ENCODE data around the gene RASL12.
"Not testable (repeated sequence)": the region's sequence is repeated elsewhere in the genome, so short reads cannot be mapped to it uniquely, and the experiment has no call there.

RASL12 gene

GRCh38 chr15:65067645-65068402, at the start of gene RASL12:
Gene RASL12, minus strand, starts transcription at chr15:65067991. Its CDS starts 156 bp downstream, at chr15:65067835.
- DNase-seq (ENCODE audit: low read depth) = no peak

- no peak for DNase-seq (ENCODE audit: low read depth)
Measured at GRCh38 chr15:65115542-65115941, 47.8 kb upstream of the RASL12 start.

GRCh38 chr15:65115086-65115485, 47.3 kb upstream of the RASL12 start, which contains the start of gene UBAP1L:
Gene UBAP1L, minus strand, starts transcription at chr15:65115200. Its CDS starts 8,985 bp downstream, at chr15:65106215.
- no peak for DNase-seq (ENCODE audit: low read depth)

DNA sequence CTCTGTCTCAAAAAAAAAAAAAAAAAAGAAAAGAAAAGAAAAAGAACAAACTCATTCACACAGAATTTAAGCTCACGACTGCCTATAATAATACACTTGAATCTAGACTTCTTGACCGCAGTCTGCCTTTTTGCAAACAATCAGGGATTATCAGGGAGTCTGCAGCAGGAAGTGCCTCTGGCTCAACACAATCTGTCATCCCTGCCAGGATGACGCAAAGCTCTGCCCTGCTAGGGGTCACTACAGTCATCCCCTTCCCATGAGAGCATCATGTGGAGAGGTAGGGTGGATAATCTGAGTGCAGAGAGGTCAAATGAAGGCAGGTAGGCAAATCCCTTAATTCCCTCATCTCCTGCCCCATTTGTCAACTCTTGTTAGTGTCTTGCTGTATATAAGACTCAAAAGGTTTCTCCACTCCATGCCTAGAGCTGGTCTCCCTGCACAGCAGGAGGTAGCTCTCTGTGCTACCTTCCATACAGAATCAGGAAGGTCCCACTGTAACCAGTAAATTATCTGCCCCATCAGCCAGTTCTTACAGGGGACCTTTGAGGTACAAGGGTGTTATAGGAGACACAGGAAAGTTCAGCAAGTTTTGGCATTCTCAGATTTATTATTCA, 43.0 kb upstream of the RASL12 start:
- no peak for DNase-seq (ENCODE audit: low read depth)

DNA sequence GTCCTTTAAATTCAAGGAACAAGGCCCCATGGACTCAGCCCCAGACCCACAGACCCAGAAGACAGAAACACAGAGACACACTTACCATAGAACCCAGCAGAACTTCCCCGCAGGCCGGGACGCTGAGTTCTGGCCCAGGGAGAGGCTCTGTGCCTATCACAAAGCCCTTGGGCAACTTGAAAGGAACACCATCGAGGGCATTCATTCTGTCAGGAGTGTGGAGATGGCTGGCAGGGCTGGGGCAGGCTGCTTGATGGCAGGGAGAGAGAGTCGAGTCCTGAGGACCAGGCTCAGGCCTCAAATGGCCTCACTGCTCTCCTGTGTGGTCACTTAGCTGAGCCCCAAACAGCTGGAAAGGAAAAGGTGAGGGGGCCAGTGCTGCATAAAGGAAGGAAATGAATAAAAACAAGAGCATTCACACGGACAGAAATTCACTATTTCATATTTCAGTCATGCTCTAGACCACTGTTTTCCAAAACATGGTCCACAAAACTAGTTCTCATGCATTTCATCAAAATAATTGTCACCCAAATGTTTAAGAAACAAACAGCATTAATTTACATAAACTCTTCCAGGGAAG, 38.3 kb upstream of the RASL12 start:
- no peak for DNase-seq (ENCODE audit: low read depth)

DNA sequence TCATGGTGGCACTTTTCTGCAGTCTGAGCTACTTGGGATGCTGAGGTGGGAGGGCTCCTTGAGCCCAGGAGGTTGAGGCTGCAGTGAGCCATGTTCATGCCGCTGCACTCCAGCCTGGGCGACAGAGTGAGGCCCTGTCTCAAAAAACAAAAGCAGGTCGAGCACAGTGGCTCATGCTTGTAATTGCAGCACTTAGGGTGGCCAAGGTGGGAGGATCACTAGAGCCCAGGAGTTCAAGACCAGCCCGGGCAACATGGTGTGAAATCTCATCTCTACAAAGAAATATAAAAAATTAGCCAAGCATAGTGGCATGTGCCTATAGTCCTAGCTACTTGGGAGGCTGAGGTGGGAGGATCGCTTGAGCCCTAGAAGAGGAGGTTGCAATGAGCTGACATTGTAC, 37.2 kb upstream of the RASL12 start:
- no peak for DNase-seq (ENCODE audit: low read depth)

DNA sequence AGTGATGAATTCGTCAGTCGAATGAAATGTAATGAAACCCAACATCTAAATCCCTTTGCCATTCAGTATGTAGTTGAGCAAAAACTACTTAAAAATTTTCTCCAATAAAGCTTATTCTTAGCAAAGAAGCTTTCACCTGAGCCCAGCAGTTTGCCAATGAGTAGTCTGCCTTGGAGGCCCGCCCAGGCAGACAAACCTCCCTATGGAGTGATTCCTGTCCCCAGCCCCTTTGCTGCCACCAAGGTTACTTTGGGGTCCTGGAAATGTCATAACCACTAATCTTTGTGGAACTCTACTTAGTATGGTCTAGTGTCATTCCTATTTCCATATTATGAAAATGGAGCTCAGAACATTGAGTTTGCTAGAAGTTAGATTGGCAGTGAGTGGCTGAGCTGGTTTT, 35.1 kb upstream of the RASL12 start:
- no peak for DNase-seq (ENCODE audit: low read depth)

DNA sequence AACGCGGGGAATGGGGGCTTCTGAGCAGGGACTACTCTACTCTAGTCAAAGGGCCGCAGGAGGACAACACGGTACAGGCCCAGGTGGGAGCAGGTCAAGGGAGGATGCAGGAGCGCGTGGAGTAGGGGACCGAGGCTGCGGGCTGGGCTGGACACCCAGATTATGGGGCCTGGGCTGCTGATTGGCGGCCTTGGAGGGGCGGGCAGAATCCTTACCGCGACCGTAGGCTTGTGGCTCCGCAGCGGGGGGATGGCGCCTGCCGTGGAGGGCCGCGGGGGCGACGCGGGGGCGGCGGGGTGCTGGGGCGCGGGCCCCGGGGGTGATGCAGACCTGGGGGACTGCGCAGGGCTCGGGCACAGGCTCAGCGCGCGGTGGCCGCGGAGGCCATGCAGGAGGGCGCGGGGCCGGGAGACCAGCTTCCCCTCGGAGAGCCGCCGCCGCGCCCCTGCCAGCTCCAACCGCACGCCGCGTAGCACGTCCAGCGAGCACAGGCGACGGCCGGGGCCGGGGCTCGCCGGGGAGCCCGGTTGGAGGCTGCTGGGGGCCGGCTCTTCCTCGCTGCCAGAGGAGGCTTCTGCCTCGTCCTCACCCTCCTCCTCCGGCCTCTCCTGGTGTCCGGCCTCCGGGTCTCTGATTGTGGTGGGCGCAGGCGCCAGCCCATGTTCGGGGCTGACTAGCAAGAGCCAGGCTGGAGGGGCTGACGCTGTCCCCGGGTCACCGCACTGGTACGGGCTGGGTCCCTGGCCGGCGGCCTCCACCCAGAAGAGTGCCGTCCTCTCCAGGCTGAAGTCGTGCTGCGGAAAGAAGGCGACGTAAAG, 34.3 kb upstream of the RASL12 start:
- DNase-seq (ENCODE audit: low read depth) = no peak

DNA sequence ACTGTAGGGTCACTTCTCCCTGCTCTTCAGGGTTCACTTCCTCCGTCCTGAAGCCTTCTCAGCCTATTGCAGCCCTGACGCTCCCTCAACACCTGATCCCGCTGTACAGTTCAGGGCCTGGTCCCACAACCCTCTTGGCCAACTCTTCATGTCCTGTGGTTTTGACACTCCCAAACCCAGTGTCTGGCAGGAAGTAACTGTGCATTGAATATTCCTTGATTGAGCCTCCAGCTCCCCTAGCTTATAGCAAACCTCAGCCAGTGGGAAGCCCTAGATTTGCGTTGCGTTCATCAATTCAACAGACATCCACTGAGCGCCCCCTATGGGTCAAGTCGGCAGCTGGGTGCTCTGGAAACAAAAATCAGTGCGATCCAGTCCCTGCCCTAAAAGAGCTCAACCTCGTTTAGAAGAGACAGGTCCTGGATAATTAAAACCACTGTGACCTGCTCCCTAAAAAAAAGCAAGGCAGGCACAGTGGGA, 33.7 kb upstream of the RASL12 start:
- DNase-seq (ENCODE audit: low read depth) = peak; percentile 9

DNA sequence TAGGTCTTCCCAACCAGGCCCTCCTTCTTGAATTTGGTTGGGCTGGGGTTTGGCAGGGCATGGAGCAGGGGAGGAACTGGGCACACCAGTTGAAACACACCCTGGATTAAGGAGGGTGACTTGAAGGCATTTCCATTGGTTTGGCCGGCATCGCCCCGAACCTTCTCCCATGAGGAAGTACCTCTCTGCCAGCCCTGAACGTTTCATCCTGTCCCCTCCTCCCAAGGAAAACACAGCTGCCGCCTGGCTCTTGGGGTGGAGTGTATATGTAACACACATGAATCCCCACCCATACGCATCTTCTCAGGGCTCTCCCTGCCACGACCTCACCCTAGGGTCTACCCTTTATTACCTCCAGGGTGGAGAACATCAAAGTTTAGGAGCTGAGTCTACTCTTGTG, 32.7 kb upstream of the RASL12 start:
- DNase-seq (ENCODE audit: low read depth) = no peak

DNA sequence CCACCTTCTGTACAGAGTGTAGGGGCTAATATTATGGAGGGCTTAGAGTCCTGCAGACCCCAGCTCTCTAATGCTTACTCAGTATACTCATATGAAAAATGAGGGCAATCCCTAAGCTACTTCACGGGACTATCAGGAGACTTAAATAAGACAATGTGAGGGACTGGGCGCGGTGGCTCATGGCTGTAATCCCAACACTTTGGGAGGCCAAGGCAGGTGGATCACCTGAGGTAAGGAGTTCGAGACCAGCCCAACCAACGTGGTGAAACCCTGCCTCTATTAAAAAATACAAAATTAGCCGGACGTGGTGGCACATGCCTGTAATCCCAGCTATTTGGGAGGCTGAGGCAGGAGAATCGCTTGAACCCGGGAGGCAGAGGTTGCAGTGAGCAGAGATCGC, 32.0 kb upstream of the RASL12 start:
- DNase-seq (ENCODE audit: low read depth) = not testable (repeated sequence)

DNA sequence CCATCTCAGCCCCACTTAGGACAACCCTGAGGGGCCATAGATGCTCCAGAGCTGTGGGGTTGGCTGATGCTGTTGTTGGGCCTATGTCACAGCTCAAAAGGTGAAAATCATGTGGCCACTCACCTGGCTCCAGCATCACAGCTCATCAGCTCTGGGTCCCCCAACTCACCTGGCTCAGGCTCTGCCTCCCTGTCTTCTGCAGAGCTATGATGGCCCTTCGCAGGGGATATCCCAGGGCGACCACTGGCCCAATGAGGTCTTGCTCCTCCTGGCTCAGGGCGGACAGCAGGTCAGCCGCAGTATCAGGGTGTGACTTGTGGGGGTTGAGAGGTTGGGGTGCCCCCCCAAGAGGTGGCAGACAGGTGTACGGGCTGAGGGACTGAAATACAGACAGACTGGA, 31.5 kb upstream of the RASL12 start:
- DNase-seq (ENCODE audit: low read depth) = no peak

DNA sequence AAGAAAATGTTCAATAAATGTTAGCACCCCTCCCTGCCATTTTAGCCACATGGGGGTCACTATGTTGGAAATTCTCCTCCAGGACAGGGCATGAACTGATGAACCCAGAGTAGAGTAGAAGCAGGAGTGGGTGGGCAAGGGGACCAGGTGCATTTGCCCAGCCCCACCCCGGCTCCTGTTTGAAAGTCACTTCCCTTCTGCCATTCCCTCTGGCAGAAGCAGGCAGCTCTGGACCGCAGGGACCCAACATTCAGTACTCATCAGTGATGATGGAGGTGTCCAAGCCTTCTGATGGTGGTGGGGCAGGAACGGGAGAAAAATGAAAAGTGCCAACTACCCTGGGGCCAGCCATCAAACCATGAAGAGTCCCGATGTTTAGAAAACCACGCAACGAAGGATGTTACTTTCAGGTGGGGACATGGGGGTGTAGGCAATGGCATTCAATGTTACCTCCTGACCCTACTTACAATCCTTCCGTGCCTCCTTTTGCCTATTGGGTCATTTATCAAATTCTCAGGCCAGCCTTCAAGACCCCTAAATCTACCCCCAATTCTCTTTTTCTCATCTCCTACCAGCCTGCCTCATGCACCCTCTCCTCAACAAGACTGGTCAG, 30.0 kb upstream of the RASL12 start:
- no peak for DNase-seq (ENCODE audit: low read depth)

DNA sequence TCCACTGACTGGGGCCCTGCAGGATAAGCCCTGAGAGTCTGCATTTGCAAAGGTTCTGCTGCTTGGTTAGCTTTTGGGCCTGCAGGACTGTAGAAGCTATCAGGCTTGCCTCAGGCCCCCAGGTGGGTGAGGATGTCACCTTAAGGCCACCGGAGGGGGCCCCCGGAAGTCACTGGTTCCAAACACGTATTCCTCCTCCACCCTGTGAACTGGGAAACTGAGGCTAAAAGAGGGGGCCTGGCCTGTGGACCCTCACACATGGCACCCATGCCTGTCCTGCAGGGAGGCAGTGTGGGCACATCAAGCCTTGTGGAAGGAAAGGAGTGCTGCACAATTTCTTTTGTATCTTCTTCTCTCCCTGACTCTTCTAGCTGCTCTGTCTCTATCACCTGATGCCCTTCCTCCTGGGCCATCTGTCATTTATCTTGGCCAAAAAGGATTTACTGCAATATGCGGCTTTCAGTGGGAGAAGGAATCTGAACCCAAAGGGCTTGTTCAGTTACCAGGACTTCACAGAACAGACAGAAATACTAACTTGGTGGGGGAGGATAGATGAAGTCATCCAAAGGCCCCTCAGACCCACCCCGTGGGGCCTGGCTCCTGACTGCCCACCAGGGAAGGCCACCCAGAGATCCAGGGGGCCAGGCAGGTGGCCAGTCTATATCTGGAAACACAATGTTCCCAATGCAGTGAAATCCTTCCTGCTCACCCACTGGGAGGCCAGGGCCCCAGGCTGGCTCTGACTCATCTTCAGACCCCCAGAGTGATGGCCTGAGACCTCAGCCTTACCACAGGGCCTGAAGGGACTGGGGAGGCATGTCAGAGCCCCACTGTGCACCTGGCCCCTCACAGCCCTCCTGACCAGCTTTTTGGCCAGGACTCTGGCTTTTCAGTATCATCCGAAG, 28.9 kb upstream of the RASL12 start:
- no peak for DNase-seq (ENCODE audit: low read depth)

GRCh38 chr15:65095747-65096104, 27.9 kb upstream of the RASL12 start:
- DNase-seq (ENCODE audit: low read depth) = no peak

DNA sequence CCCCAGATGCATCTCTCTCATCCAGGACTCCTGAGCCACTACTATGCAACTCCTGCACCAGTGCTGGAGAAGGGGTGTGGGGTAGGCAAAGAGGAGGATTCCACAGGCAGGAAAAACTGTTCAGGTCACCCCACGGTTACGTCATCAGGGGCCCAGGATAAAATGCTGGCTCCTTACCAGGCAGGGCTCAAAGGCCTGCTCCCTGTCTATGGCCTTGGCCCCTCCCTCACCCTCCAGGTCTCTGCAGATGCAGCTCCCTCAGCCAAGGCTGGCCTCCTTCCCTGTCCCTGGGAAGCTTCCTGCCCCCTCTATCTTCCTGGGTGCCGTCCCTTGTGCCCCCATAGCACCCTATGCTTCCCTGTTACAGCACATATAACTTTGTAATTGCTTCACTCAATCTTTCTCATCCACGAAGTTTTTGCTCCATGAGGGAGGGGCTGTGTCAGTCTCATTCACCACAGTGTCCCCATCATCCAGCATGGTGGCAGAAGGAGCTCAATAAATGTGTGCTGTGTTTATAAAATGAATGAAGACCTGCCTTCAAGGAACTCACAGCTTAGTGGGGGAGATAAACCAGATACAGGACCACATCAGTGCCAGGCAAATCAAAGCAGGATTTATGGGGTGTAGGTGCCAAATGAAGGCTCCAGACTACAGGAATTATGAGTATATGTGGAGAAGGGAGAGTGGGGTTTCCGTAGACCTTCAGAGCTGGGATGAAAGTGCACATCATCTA, 27.4 kb upstream of the RASL12 start:
- no peak for DNase-seq (ENCODE audit: low read depth)

DNA sequence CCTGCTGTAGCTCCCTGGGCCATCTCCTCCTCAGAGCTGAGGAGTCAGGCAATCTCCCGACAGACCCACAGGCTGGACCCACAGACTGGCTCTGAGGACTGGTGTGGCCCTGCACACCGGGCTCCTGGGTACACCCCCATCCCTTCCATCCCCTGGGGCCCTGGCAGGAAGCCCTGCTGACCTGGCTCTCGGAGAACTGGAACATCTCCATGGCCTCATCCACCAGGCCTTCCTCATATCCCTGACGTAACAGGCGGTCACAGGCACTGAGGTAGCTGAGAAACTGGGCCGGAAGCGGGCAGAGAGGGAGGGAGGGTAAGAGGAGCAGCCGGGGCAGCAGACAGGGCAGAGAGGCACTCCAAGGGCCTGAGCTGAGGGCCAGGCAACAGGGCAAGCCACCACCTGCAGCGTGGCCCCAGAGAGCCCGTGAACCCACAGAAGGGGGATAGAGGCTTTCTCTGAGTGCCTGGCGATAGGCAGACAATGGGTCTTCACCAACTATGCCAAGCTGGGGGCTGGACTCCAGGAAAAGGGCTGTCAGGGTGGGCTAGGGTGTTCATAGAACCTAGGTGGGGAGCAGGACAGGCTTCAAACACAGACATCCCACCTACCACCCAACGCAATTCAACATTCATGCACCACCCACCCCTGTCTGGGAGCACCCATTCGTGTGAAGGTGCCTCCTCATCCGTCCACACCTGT, 26.7 kb upstream of the RASL12 start:
- DNase-seq (ENCODE audit: low read depth) = no peak

GRCh38 chr15:65093793-65094170, 26.0 kb upstream of the RASL12 start:
- DNase-seq (ENCODE audit: low read depth) = not testable (repeated sequence)

DNA sequence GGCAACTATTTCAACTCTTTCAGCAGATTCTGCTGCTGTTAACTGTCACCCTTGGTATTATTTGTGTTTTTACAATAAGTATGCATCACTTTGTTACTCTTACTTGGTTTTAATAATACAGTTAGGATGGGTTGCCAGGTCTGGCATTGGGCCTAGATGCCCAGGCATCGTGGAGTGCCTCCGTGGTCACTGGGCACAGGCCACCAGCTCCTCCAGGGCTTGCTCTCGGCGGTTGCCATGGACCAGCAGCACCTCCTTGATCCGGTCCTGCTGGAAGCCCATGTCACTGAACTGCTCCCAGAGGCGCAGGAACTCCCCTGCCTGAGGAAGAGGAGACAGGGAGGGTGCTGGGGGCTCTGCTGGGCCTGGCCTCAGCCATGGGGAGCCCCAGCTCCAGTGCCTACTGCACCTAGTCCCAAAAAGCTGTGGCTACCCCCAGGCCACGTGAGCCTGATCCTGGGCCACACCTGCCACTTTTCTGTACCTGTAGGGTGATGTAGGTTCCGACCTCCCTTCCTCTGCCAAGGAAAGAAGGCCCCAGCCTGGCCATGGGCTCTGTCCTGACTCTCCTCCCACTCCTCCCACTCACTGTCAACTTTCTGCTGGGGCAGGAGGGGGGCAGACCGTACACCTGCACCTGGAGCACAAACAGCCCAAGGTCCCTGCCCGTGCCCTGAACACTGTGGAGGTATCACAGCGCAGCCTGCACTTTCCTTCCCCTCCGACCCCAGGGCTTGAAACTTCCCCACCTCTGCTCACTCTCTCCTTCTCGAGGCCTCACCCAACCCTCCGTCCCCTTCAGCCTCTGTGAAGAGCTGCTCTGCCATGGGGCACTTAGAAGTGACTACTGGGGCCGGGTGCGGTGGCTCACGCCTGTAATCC, 25.4 kb upstream of the RASL12 start:
- DNase-seq (ENCODE audit: low read depth) = no peak
